Testis (tissue), 2 donors: ENCODE results near the gene ATP5F1D.

Experiments used
- CTCF ChIP-seq, 3 experiments: fragments of 450-650 bp in 2 of 3; fragments of 200-600 bp in 1 of 3; sonication (generic) in 1 of 3; IDR thresholded peaks; one replicate each; pipeline ENCODE4 v1.5.1; 2016 to 2019; ENCODE audit warnings: antibody characterized with exemption in 3 of 3, mild to moderate bottlenecking in 2 of 3, moderate library complexity in 1 of 3
- POLR2A ChIP-seq: fragments of 450-650 bp; IDR thresholded peaks from one replicate; pipeline ENCODE4 v1.6.1; 2017; ENCODE audit warnings: antibody characterized with exemption, mild to moderate bottlenecking, moderate library complexity

DNA sequence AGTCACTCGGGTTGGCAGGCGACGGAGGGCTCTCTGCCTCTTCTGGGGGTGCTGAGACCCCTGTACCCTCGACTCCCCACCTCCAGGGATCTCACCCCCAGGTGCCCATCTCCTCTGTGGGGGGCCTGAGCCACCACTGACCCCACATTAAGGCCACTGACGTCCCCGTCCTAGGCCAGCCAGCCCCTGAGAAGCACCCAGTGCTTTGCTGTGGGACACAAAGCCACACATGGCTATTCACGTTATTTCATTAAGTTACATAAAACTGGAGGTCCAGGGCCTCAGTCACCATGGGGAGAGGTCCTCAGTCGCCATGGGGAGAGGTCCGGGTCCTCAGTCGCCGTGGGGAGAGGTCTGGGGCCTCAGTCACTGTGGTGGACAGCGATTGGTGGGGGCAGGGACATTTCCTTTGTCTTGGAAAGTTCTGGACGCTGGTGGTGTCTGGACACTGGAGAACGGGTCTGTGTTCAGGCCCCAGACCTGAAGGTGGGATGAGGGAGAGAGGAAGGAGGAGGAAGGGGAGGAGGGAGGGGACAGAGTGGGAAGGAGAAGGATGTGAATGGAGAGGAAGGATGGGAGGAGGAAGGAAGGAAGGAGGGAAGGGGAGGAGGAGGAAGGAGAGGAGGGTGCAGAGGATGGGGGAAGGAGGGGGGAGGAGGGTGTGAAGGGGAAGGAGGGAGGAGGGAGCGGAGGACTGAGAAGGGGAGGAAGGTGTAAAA, 40.2 kb downstream of the ATP5F1D start:
- TF ChIP-seq CTCF (IDR thresholded peaks at IDR 0.05) = no peak
- no peak for TF ChIP-seq POLR2A
